HFFc6 (cell line): ENCODE measurements around the gene COPB1. TPM values are rescaled to one million over a fixed set of nuclear protein-coding genes. Genes with fewer than 3 reads are reported as not detected.

Source experiments
- DNase-seq: peaks from one replicate; pipeline ENCODE4 v3.0.0-alpha.2; 2018
- H3K27ac Mint-ChIP-seq: 2 replicates; pipeline ENCODE4 v1.8.0; 2020; ENCODE audit warnings: mild to moderate bottlenecking, mixed read lengths
- H3K27me3 Mint-ChIP-seq: 2 replicates; pipeline ENCODE4 v1.8.0; 2021; ENCODE audit warnings: mild to moderate bottlenecking, moderate library complexity, mixed read lengths; ENCODE audit not compliant: insufficient read depth
- H3K36me3 Mint-ChIP-seq: 2 replicates; pipeline ENCODE4 v1.8.0; 2021; ENCODE audit warnings: low read depth, mixed read lengths
- H3K4me1 Mint-ChIP-seq: 2 replicates; pipeline ENCODE4 v1.8.0; 2020; ENCODE audit warnings: low read depth, mixed read lengths
- H3K4me3 Mint-ChIP-seq: 2 replicates; pipeline ENCODE4 v1.8.0; 2020; ENCODE audit warnings: mild to moderate bottlenecking, moderate library complexity, mixed read lengths
- H3K9me3 Mint-ChIP-seq: 2 replicates; pipeline ENCODE4 v1.8.0; 2020; ENCODE audit warnings: mild to moderate bottlenecking, mixed read lengths
- total RNA-seq, 6 experiments: library from RNA; stranded (reverse); fragmentation: NEBNext Ultra II Directional; extraction: Animal tissue kit (Norgen Biotek cat#: 25700); gene quantifications; 2 replicates in 1 of 6; 3 replicates in 5 of 6; pipeline ENCODE4 v1.2.3, GENCODE V29; 2021
- TF ChIP-seq, protein P1 (sequence below): fragments of 200-600 bp; sonication (generic); IDR thresholded peaks from 2 replicates; pipeline ENCODE4 v1.5.0; 2021; ENCODE audit warnings: antibody characterized with exemption, mild to moderate bottlenecking

COPB1 gene
- total RNA-seq, 6 experiments from 2014 or later = 161 to 193 (median 187) TPM

DNA sequence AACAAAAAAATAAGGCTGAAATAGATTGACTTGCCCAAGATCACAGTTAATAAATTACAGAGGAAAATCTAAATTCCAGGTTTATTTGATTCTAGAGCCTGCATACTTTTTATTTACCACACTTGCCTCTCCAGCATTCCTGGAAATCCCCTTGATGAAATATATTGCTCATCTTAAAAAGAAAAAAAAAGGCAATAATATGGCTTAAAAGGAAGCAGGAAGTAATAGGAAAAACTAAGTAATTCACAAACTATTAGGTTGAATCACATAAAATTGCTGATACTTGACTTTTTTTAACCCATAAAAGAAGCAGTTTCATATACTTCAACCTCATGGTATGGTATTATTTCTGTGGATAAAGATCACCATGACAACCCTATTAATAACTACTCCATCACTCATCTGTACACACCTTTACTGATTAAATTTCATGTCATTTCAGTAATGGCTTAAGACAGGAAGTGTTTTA, 52.9 kb downstream of the COPB1 start:
- H3K4me1 Mint-ChIP-seq = peaks cover 97% of the 10 kb centered on the region
- H3K36me3 Mint-ChIP-seq = peaks cover 23% of the 10 kb centered on the region
- H3K27ac Mint-ChIP-seq = peak overlapping the region; percentile 92
- TF ChIP-seq, protein P1, sequence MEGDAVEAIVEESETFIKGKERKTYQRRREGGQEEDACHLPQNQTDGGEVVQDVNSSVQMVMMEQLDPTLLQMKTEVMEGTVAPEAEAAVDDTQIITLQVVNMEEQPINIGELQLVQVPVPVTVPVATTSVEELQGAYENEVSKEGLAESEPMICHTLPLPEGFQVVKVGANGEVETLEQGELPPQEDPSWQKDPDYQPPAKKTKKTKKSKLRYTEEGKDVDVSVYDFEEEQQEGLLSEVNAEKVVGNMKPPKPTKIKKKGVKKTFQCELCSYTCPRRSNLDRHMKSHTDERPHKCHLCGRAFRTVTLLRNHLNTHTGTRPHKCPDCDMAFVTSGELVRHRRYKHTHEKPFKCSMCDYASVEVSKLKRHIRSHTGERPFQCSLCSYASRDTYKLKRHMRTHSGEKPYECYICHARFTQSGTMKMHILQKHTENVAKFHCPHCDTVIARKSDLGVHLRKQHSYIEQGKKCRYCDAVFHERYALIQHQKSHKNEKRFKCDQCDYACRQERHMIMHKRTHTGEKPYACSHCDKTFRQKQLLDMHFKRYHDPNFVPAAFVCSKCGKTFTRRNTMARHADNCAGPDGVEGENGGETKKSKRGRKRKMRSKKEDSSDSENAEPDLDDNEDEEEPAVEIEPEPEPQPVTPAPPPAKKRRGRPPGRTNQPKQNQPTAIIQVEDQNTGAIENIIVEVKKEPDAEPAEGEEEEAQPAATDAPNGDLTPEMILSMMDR = no peak
- peak; percentile 20 for DNase-seq
- peaks cover under 1% of the 10 kb centered on the region for H3K27me3 Mint-ChIP-seq
- H3K9me3 Mint-ChIP-seq = no peaks in the 10 kb centered on the region
- peak overlapping the region; percentile 85 for H3K4me3 Mint-ChIP-seq

DNA sequence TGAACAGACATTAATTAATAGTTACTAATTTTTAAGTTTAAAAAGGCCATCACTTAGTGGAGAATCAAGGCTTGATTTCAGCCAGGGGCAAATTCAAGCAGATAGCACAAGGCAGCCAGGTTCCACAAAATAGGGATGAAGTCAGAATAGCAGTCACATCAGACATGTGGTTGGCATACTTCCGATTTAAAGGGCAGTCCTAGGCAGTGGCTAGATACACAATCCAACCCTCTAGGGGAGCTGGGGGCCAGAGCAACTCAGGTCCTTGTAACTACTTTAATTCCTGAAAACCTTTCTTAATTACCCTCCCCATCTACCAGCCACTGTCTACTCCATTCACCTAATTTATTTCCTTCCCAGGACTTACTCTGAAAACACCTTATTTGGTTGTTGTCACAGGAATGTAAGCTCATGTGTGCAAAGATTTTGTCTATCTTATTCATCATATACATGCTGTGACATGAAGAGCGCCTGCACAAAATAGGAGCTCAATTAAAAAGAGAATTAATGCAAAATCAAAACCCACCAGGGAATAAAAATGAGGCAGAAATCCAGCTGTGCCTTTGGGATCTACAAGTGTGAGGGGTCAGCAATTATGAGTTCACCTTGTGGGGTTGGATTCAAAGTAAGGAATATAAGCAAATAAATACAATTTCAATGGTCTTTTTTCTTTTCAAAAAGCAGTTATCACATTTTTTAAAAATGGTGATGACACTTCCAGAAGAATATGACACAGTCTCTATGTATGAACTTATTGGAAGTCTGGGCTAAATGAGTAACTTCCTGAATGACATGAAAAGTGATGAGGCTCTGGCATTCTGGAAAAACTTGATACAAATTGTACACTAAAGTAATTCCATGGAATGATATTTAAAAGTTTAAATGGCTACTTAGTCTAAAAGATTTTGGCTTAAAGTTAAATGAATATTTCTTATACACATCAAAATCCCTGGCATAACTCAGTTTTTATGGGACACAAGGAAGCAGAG, 53.8 kb downstream of the COPB1 start:
- TF ChIP-seq, protein P1 = no peak
- Mint-ChIP-seq H3K27ac (peak overlapping the region; percentile 92), H3K4me1 (peaks cover 91% of the 10 kb centered on the region), H3K27me3 (peaks cover 4% of the 10 kb centered on the region), H3K4me3 (peak overlapping the region; percentile 85), H3K36me3 (peaks cover 19% of the 10 kb centered on the region), H3K9me3 (no peaks in the 10 kb centered on the region)
- DNase-seq = no peak

DNA sequence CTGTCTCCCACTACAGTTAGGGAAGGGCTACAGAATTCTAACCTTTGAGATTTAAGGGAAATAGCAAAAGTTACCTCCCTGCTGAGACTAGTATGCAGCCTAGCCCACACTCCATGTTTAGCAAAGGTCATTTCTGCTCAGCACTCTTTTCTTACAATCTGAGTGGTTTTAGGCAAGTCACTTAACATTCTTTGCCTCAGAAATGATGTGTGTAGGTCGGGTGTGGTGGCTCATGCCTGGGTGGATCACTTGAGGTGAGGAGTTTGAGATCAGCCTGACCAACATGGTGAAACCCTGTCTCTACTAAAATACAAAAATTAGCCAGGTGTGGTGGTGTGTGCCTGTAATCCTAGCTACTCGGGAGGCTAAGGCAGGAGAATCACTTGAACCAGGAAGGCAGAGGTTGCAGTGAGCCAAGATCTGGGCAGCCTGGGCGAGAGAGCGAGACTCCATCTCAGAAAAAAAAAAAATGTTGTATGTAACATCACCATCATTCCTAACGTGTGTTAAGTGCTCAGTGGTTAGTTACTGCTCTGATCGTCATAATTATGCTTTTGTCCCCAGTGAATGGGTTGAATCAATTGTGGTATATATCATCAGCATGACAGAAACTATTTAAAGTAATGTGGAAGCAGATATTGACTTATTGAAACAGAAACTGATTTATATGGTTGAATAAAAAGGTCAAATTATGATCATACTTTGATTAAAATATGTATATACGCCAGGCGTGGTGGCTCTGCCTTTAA, 55.0 kb downstream of the COPB1 start:
- Mint-ChIP-seq H3K4me1 (peaks cover 79% of the 10 kb centered on the region), H3K9me3 (no peaks in the 10 kb centered on the region), H3K27ac (peak overlapping the region; percentile 58; the same call in 1 of the 2 replicates), H3K27me3 (peaks cover 4% of the 10 kb centered on the region), H3K4me3 (no peak overlapping the region), H3K36me3 (peaks cover 18% of the 10 kb centered on the region)
- TF ChIP-seq, protein P1 = no peak
- DNase-seq = no peak

DNA sequence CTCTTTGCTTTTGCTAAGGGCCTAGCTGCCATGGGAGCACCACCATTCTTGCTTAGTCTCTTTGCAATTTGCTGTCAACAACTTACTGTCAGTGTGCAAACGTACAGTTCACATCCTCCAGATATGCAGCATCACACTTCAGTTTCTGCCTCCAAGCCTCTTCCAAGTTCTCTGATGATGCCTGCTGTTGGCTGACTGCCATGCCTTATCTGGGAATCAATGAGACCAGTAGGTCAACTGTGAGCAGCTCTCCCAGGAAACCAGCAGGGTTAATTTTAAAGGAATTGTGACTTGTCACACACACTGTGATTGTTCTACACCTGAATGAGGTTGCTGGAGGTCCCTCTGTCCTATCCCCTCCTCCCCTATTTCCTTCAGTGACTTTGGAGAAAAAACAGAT, 56.0 kb downstream of the COPB1 start:
- H3K27ac Mint-ChIP-seq = peak overlapping the region; percentile 58
- peak; percentile 79 for DNase-seq
- TF ChIP-seq, protein P1 = no peak

DNA sequence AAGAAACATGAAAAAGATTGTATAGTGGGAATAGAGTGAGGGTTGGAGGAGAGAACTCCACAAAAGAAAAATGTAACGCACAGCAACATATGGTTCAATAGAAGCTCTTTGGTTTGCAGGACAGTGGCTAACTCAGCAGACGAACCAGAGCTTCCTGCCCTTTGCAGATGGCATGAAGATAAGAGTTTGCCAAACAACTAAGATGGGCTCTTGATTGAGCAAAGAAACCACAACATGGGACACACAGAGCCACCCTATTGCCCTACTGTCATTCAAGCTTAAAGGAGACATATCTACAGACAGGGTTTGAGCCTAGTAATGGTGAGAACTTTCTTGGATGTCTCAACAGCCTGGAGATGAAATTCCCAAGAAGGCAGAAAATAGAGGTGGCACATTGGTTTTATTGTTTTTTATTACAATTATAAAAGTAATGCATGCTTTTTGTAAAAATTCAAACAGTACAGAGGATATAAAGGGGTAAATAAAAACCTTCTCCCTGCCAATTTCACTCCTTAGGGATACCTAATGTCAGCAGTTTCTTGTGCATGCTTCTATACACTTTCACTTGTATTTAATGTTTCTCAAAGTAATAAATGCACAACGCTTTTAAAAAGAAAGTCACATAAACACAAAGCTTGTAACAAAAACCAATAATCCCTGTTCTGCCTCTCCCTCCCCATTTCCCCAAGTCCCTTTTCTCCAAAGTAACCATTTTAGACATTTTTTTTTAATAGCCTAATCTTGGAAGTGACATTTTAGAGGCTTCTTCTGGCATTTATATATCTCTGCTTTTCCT, 63.7 kb downstream of the COPB1 start:
- Mint-ChIP-seq H3K9me3 (peaks cover 11% of the 10 kb centered on the region; the same call in 1 of the 2 replicates), H3K36me3 (peaks cover 13% of the 10 kb centered on the region), H3K4me1 (peaks cover 20% of the 10 kb centered on the region), H3K27me3 (no peaks in the 10 kb centered on the region), H3K27ac (no peak overlapping the region), H3K4me3 (no peak overlapping the region)
- TF ChIP-seq, protein P1 = no peak
- no peak for DNase-seq

More for the DNA sequence above, 56.0 kb downstream of the COPB1 start:
- Mint-ChIP-seq H3K9me3 (no peaks in the 10 kb centered on the region), H3K4me1 (peaks cover 69% of the 10 kb centered on the region), H3K27me3 (peaks cover 4% of the 10 kb centered on the region), H3K4me3 (no peak overlapping the region), H3K36me3 (peaks cover 18% of the 10 kb centered on the region)
